Lower leg skin (tissue), 4 donors: ENCODE results near the gene CD109. TPM values are rescaled to one million over a fixed set of nuclear protein-coding genes. Genes with fewer than 3 reads are reported as not detected.

Experiments
- DNase-seq, 2 donors: peaks; one replicate each; pipeline ENCODE4 v3.0.0-alpha.2; 2019; ENCODE audit warnings: low spot score in 2 of 2
- H3K4me3 ChIP-seq: fragments of 200-600 bp; sonication (generic); 2 replicates; pipeline ENCODE4 v1.5.1; 2017; ENCODE audit warnings: mild to moderate bottlenecking, low read depth; ENCODE audit not compliant: poor library complexity, severe bottlenecking
- POLR2A ChIP-seq, 2 donors: fragments of 450-650 bp; IDR thresholded peaks; one replicate each; pipeline ENCODE4 v1.6.1; 2016 to 2017; ENCODE audit warnings: antibody characterized with exemption in 2 of 2, mild to moderate bottlenecking in 1 of 2, moderate library complexity in 1 of 2
- WGBS, 2 donors: methylation state at CpG; one replicate each; pipeline ENCODE4 v1.1.5; 2018; 5-methylcytosine and 5-hydroxymethylcytosine counted together
- intact Hi-C: fragments of 100-400 bp; cut with DNase I; formaldehyde crosslinking; loops from one replicate; pipeline ENCODE4 v1.15.0; 2023; ENCODE audit warnings: low total_unique reads
- total RNA-seq, 4 donors: library from RNA; depleted of rRNA; stranded (reverse); fragments of >200 nt; gene quantifications; one replicate each; pipeline ENCODE4 v1.1.0, GENCODE V29; 2016
- TF ChIP-seq, protein P1 (sequence below), 3 donors: fragments of 450-650 bp; IDR thresholded peaks; one replicate each; pipeline ENCODE4 v1.5.1; 2016; ENCODE audit warnings: antibody characterized with exemption in 3 of 3, mild to moderate bottlenecking in 3 of 3, moderate library complexity in 2 of 3

CD109 gene
- total RNA-seq, 4 donors from 2014 or later, result 26.1 to 51.7 (median 33.3) TPM

DNA sequence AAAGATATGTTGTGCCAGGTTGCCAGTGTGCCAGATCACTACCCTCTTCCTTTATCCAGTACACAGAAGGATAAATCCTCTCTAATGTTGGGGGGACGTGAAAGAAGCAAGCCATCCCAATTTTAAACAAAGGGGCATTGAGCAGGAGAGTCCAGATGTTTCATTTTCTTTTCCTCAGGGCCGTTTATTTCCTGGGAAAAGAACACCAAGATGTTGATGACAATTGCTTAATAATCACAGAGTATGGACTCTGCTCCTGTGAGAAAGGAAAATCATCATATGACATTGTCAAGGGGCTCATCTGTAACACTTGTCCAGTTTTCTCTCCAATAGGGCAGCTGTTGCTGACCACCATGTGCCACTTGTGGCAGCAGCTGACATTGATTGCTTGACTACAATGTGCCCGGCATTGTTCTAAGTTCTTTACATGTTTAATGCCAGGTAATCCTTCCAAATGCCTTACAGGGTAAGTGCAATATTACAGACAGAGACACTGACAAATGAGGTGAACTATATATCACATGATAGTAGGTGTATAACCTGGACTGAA lies 161.4 kb downstream of the CD109 start:
- 63 to 64% methylated on average over 3 of the region's 3 CpGs for WGBS, 2 donors
- DNase-seq, result no peak
- TF ChIP-seq POLR2A (IDR thresholded peaks at IDR 0.05), result no peak
- TF ChIP-seq, protein P1, sequence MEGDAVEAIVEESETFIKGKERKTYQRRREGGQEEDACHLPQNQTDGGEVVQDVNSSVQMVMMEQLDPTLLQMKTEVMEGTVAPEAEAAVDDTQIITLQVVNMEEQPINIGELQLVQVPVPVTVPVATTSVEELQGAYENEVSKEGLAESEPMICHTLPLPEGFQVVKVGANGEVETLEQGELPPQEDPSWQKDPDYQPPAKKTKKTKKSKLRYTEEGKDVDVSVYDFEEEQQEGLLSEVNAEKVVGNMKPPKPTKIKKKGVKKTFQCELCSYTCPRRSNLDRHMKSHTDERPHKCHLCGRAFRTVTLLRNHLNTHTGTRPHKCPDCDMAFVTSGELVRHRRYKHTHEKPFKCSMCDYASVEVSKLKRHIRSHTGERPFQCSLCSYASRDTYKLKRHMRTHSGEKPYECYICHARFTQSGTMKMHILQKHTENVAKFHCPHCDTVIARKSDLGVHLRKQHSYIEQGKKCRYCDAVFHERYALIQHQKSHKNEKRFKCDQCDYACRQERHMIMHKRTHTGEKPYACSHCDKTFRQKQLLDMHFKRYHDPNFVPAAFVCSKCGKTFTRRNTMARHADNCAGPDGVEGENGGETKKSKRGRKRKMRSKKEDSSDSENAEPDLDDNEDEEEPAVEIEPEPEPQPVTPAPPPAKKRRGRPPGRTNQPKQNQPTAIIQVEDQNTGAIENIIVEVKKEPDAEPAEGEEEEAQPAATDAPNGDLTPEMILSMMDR (IDR thresholded peaks at IDR 0.05), result no peak
- intact Hi-C loops, result loop anchor here (10.0 kb wide), 1 partner anchor 1347 kb away; the partner anchor contains the start of gene COL12A1
- H3K4me3 ChIP-seq, result no peak overlapping the region

DNA sequence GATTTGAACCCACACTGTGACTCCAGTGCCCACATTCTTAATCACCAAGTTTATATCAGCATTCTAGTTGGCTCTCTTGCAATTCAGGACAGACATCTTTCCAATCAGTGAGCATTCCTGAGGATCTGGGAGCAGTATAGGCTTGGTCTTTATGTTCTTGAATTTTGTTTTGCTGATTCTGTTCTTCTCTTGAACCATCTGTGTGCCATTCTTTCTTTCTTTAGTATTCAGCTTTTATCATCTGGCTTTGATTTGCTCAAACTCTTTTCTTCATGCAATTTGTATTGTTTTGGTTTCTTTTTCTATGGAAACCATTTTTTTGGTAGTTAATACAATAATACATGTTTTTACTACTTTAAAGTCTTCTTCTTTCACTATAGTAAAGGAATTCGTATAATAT lies 162.4 kb downstream of the CD109 start:
- DNase-seq, result no peak
- 67 to 71% methylated on average over 1 of the region's 1 CpG for WGBS, 2 donors
- TF ChIP-seq, protein P1 (IDR thresholded peaks at IDR 0.05), result no peak
- no peak for TF ChIP-seq POLR2A (IDR thresholded peaks at IDR 0.05)
- H3K4me3 ChIP-seq, result no peak overlapping the region
- intact Hi-C loops, result loop anchor here (10.0 kb wide), 1 partner anchor 1346 kb away; the partner anchor contains the start of gene COL12A1

DNA sequence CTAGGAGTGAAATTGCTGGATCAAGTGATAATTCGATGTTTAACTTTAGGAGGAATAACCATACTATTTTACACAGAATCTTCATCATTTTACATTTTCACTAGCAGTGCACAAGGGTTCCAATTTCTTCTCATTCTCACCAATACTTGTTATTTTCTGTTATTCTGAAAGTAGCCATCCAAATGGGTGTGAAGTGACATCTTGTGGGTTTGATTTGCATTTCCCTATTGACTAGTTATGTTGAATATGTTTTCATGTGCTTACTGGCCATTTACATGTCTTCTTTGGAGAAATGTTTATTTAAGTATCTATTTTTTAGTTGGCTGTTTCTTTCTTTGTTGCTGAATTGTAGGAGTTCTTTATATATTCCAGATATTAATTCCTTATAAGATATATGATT lies 164.3 kb downstream of the CD109 start:
- no peak overlapping the region for H3K4me3 ChIP-seq
- WGBS, 2 donors, result 96 to 100% methylated on average over 1 of the region's 1 CpG
- TF ChIP-seq POLR2A (IDR thresholded peaks at IDR 0.05), result no peak
- TF ChIP-seq, protein P1 (IDR thresholded peaks at IDR 0.05), result no peak
- intact Hi-C loops, result no loop called here
- DNase-seq, result no peak

DNA sequence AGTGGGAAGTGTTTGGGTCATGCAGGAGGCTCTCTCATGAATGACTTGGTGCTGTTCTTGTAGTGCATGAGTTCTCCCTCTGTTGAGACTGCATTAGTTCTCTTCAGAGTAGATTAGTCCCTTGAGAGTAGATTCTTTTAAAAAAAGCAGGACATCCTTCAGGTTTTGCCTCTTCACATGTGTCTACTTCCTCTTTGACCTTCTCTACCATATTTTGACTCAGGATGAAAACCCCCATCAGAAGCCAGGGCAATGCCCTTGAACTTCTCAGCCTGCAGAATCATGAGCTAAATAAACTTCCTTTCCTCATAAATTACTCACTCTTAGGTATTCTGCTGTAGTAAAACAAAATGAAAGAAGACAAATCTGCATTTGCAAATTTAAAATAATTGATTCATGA lies 170.3 kb downstream of the CD109 start:
- no peak for DNase-seq
- H3K4me3 ChIP-seq, result no peak overlapping the region
- no peak for TF ChIP-seq POLR2A (IDR thresholded peaks at IDR 0.05)
- TF ChIP-seq, protein P1 (IDR thresholded peaks at IDR 0.05), result no peak
- intact Hi-C loops, result no loop called here

DNA sequence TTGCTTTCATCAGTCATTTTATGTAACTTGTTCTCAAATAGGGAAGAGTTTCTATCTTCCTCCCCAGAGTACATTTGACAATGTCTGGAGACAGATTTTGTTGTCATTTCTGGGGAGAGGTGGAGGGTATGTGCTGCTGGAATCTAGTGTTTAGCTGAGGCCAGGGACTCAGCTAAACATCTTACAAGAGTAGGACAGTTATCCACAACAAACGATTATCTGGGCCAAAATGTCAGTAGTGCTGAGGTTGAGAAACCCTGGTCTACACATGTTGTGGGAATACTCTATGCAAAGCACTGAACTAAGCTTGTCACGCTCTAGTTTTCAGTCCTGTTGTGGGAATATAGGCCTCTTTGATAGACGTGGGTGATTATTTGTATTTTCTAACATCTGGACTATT lies 171.4 kb downstream of the CD109 start:
- intact Hi-C loops, result no loop called here
- WGBS, 2 donors, result 66 to 75% methylated on average over 3 of the region's 3 CpGs
- TF ChIP-seq, protein P1 (IDR thresholded peaks at IDR 0.05), result no peak
- no peak for TF ChIP-seq POLR2A (IDR thresholded peaks at IDR 0.05)

DNA sequence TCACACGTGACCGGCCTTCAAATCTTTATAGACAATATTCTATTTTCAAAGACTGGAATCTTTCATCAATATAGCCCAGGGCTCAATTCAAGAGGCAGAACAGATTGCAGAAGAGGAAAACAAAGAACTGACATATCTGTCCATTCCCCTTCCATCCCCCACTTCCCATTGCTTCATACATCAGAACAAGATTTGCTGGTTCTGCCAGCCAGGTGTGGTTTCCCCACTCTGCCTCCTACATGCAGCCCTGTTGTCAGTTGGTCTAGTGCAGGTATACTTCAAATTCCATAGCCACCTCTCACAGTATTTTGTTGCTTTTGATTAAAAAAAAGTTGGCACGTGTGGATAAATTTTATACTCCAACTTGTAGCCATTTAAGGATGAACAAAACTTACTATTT lies 174.9 kb downstream of the CD109 start:
- intact Hi-C loops, result no loop called here

More for the DNA sequence above, 171.4 kb downstream of the CD109 start:
- DNase-seq, result no peak
- H3K4me3 ChIP-seq, result no peak overlapping the region

More for the DNA sequence above, 174.9 kb downstream of the CD109 start:
- no peak for DNase-seq
- no peak overlapping the region for H3K4me3 ChIP-seq
- no peak for TF ChIP-seq POLR2A (IDR thresholded peaks at IDR 0.05)
- TF ChIP-seq, protein P1 (IDR thresholded peaks at IDR 0.05), result no peak
- 73 to 84% methylated on average over 3 of the region's 3 CpGs for WGBS, 2 donors
